Measurements from ENCODE around the gene ZNF793. TPM values are rescaled to one million over a fixed set of nuclear protein-coding genes. Genes with fewer than 3 reads are reported as not detected.

The ZNF793 gene
- polyA plus RNA-seq, 2 donors = 1.7 to 4.1 TPM

DNA sequence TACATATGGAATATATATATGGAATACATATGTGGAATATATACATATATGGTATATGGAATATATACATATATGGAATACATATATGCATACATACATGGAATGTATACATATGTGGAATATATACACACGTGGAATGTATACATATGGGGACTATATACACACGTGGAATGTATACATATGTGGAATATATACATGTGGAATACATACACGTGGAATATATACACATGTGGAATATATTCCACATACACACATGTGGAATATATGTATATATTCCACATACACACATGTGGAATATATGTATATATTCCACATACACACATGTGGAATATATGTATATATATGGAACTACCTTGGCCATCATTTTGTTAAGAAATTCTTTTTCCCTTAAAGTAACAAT is 56.8 kb downstream of the ZNF793 start:
- WGBS, 2 donors = 95 to 98% methylated on average over 3 of the region's 3 CpGs
- Histone ChIP-seq H3K9me3 (ENCODE audit: control insufficient read depth in 2 of 2, insufficient read depth in 1 of 2, low read depth in 1 of 2, low read length in 1 of 2) (peaks cover 13% of the 10 kb centered on the region in 2 donors), H3K4me1 (ENCODE audit: control insufficient read depth in 2 of 2, insufficient read depth in 2 of 2, low read length in 1 of 2) (no peaks in the 10 kb centered on the region), H3K4me3 (ENCODE audit: low read depth in 1 of 2, low read length in 2 of 2) (no peak overlapping the region), H3K27ac (ENCODE audit: low read depth in 2 of 2, low read length in 1 of 2) (no peak overlapping the region), H3K36me3 (ENCODE audit: control insufficient read depth in 2 of 2, insufficient read depth in 2 of 2, low read length in 1 of 2) (peaks cover 0 to 2% of the 10 kb centered on the region in 2 donors), H3K27me3 (ENCODE audit: control insufficient read depth in 1 of 2, insufficient read depth in 2 of 2, low read length in 2 of 2) (no peaks in the 10 kb centered on the region)

DNA sequence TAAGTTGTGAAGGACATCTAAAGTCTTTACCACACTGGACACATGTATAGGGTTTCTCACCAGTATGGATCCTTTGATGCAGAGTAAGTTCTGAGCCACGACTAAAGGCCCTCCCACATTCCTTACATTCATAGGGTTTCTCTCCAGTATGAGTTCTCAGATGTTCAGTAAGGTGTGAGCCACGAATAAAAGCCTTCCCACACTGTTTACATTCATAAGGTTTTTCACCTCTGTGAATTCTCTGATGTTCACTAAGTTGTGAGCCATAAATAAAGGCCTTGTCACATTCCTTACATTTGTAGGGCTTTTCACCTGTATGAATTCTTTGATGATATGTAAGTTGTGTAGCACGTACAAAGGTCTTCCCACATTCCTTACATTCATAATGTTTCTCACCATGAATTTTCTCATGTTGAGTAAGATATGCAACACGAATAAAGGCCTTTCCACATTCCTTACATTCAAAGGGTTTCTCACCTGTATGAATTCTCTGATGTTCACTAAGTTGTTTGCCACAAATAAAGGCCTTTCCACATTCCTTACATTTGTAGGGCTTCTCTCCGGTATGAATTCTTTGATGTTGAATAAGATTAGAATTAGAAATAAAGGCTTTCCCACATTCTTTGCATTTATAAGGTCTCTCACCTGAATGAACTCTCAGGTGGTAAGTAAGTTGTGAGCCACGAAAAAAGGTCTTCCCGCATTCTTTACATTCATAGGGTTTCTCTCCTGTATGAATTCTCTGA is 58.1 kb downstream of the ZNF793 start:
- H3K4me3 ChIP-seq (ENCODE audit: low read depth in 1 of 2, low read length in 2 of 2) = no peak overlapping the region
- 93% methylated on average over 7 of the region's 7 CpGs for WGBS, 2 donors
- H3K36me3 ChIP-seq (ENCODE audit: control insufficient read depth in 2 of 2, insufficient read depth in 2 of 2, low read length in 1 of 2) = peaks cover 0 to 6% of the 10 kb centered on the region in 2 donors
- no peak overlapping the region for H3K27ac ChIP-seq (ENCODE audit: low read depth in 2 of 2, low read length in 1 of 2)
- no peaks in the 10 kb centered on the region for H3K27me3 ChIP-seq (ENCODE audit: control insufficient read depth in 1 of 2, insufficient read depth in 2 of 2, low read length in 2 of 2)
- no peaks in the 10 kb centered on the region for H3K4me1 ChIP-seq (ENCODE audit: control insufficient read depth in 2 of 2, insufficient read depth in 2 of 2, low read length in 1 of 2)
- peaks cover 17 to 18% of the 10 kb centered on the region in 2 donors for H3K9me3 ChIP-seq (ENCODE audit: control insufficient read depth in 2 of 2, insufficient read depth in 1 of 2, low read depth in 1 of 2, low read length in 1 of 2)

DNA sequence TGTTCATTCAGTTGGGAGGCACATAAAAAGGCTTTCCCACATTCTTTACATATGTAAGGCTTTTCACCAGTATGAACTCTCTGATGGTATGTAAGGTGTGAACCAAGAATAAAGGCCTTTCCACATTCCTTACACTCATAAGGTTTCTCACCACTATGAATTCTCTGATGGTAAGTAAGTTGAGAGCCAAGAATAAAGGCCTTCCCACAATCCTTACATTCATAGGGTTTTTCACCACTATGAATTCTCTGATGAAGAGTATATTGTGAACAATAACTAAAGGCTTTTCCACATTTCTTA is 58.6 kb downstream of the ZNF793 start:
- Histone ChIP-seq H3K36me3 (ENCODE audit: control insufficient read depth in 2 of 2, insufficient read depth in 2 of 2, low read length in 1 of 2) (peaks cover 0 to 8% of the 10 kb centered on the region in 2 donors), H3K27ac (ENCODE audit: low read depth in 2 of 2, low read length in 1 of 2) (no peak overlapping the region), H3K27me3 (ENCODE audit: control insufficient read depth in 1 of 2, insufficient read depth in 2 of 2, low read length in 2 of 2) (no peaks in the 10 kb centered on the region), H3K9me3 (ENCODE audit: control insufficient read depth in 2 of 2, insufficient read depth in 1 of 2, low read depth in 1 of 2, low read length in 1 of 2) (peaks cover 19% of the 10 kb centered on the region in 2 donors), H3K4me1 (ENCODE audit: control insufficient read depth in 2 of 2, insufficient read depth in 2 of 2, low read length in 1 of 2) (no peaks in the 10 kb centered on the region), H3K4me3 (ENCODE audit: low read depth in 1 of 2, low read length in 2 of 2) (no peak overlapping the region)

DNA sequence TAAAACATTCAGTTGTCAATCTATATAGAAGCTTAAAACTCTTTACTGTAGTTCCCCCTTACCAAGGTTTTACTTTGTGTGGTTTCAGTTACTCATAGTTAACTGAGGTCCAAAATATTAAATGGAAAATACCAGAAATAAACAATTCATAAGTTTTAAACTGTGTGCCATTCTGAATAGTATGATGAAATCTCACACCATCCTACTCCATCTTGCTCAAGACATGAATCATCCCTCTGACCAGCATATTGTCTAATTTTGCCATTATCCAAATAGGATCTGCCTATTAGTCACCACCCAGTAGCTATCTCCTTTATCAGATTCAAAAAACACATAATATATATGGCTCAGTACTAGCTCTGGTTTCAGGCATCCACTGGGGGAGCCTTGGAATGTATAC is 65.5 kb downstream of the ZNF793 start:
- H3K27ac ChIP-seq (ENCODE audit: low read depth in 2 of 2, low read length in 1 of 2) = no peak overlapping the region
- H3K4me1 ChIP-seq (ENCODE audit: control insufficient read depth in 2 of 2, insufficient read depth in 2 of 2, low read length in 1 of 2) = no peaks in the 10 kb centered on the region
- peaks cover 0 to 13% of the 10 kb centered on the region in 2 donors for H3K36me3 ChIP-seq (ENCODE audit: control insufficient read depth in 2 of 2, insufficient read depth in 2 of 2, low read length in 1 of 2)
- peaks cover 9 to 14% of the 10 kb centered on the region in 2 donors for H3K9me3 ChIP-seq (ENCODE audit: control insufficient read depth in 2 of 2, insufficient read depth in 1 of 2, low read depth in 1 of 2, low read length in 1 of 2)
- no peaks in the 10 kb centered on the region for H3K27me3 ChIP-seq (ENCODE audit: control insufficient read depth in 1 of 2, insufficient read depth in 2 of 2, low read length in 2 of 2)
- H3K4me3 ChIP-seq (ENCODE audit: low read depth in 1 of 2, low read length in 2 of 2) = no peak overlapping the region

DNA sequence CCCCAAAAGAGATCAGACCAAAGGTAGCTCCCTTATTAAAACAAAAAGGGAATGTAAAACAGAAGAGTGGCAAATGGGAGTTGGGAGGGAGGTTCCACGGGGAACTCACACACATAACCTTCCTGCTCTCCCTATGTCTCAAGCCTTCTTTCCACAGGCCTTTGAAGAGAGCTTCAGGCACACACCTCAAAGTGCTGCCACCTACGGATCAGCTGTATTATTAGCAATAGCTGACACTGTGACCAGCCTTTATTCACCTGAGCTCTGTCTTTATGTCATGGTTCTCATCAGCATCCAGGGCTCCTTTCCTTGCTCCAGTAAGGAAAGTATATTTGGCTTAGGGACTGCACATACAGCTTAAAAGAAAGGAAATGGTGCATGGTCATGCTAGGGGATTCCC is 76.6 kb downstream of the ZNF793 start:
- H3K27ac ChIP-seq (ENCODE audit: low read depth in 2 of 2, low read length in 1 of 2) = no peak overlapping the region
- H3K9me3 ChIP-seq (ENCODE audit: control insufficient read depth in 2 of 2, insufficient read depth in 1 of 2, low read depth in 1 of 2, low read length in 1 of 2) = peaks cover 22 to 35% of the 10 kb centered on the region in 2 donors
- peaks cover 28 to 30% of the 10 kb centered on the region in 2 donors for H3K36me3 ChIP-seq (ENCODE audit: control insufficient read depth in 2 of 2, insufficient read depth in 2 of 2, low read length in 1 of 2)
- no peaks in the 10 kb centered on the region for H3K27me3 ChIP-seq (ENCODE audit: control insufficient read depth in 1 of 2, insufficient read depth in 2 of 2, low read length in 2 of 2)
- H3K4me3 ChIP-seq (ENCODE audit: low read depth in 1 of 2, low read length in 2 of 2) = no peak overlapping the region
- WGBS, 2 donors = 66 to 70% methylated on average over 2 of the region's 2 CpGs
- no peaks in the 10 kb centered on the region for H3K4me1 ChIP-seq (ENCODE audit: control insufficient read depth in 2 of 2, insufficient read depth in 2 of 2, low read length in 1 of 2)

Other genes with a start within 250 kb of the ZNF793 start
- 1 to 10 TPM; 1.6 to 2.1 TPM for gene ZNF527, start 135.8 kb upstream of the ZNF793 start, polyA plus RNA-seq
- gene ZNF569, start 39.5 kb upstream of the ZNF793 start, polyA plus RNA-seq = 1 to 10 TPM in 1 of 2 donors, under 1 TPM in 1; 0.89 to 1.1 TPM
- gene ZNF570, start 37.6 kb upstream of the ZNF793 start, polyA plus RNA-seq = under 1 TPM; 0.69 to 0.71 TPM
- gene ZNF571, start 87.9 kb downstream of the ZNF793 start, polyA plus RNA-seq = 1 to 10 TPM; 1.6 to 2.4 TPM
- 1 to 10 TPM; 1.1 to 1.6 TPM for gene ZNF540, start 87.9 kb downstream of the ZNF793 start, polyA plus RNA-seq
- gene ZFP30, start 148.5 kb downstream of the ZNF793 start, polyA plus RNA-seq = 1 to 10 TPM; 2.2 to 2.7 TPM
- gene ZNF607, start 212.8 kb downstream of the ZNF793 start, polyA plus RNA-seq = 1 to 10 TPM; 2.1 to 2.5 TPM